NCI-H146 (cell line): ENCODE data around the gene YEATS2.
"Not testable (repeated sequence)": the region's sequence is repeated elsewhere in the genome, so short reads cannot be mapped to it uniquely, and the experiment has no call there.

Experiments used
- DNase-seq: peaks from one replicate; lab custom pipeline; 2025; lab: John Stamatoyannopoulos, UW

The YEATS2 gene

DNA sequence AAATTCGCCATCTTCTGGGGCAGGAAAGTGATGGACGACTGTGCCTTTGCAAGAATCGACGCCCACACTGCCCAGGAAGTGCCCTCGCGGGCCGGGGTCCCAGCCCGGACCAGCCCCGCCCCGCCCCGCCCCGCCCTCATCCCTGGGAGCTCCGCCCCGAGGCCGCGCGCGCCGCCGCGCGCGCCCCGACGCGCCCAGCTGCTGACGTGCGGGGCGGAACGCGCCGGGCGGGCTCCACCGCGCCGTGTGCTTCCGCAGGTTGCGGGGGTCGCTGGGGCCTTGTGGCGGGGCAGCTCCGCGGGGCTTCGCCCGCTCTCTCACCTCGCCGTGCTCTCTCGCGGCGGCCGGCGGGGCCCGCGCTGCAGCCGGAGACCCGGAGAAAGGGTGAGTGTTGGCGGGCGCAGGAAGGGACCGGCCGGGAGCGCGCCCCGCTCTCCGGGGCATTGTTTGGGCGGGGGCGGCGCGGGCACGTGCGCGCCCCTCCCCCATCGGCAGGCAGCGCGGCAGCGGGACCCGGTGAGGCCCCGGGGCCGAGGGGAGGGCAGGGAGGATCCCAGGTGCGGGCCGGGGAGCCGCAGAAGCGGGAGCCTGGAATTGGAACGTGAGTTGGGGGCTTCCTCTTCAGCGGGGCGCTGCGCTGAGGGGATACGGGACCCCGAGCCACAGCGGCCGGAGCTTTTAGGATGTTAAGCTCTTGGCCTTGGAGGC is at the start of gene YEATS2:
YEATS2 (plus strand) TSS at position 188 of the 708 bp plus-strand sequence. CDS start 17,366 bp downstream, outside the sequence.
- DNase-seq: peak; percentile 89

- DNase-seq: no peak
These were observed 47.0 kb upstream of the YEATS2 start for GRCh38 chr3:183650554-183650953.

GRCh38 chr3:183653209-183654064 is 44.2 kb upstream of the YEATS2 start:
- no peak for DNase-seq

DNA sequence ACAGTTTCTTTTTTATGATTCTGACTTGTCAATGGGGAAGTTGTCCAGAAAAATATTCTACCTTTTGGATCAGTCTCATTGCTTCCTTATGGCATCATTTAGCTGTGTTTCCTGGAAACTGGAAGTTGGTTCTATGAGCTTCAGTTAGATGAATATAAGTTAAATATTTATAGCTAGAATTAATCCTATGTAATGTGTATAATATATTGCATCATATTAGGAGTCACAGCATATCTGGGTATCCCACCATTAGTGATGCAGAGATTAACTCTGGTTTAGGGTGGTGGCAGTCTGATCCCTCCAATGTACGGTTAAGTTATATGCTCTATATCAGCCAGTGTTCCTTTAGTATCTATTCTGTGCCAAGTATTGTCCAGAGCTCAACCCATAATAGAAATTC is 42.9 kb upstream of the YEATS2 start:
- DNase-seq: no peak

GRCh38 chr3:183662099-183662498 is 35.5 kb upstream of the YEATS2 start:
- no peak for DNase-seq

DNA sequence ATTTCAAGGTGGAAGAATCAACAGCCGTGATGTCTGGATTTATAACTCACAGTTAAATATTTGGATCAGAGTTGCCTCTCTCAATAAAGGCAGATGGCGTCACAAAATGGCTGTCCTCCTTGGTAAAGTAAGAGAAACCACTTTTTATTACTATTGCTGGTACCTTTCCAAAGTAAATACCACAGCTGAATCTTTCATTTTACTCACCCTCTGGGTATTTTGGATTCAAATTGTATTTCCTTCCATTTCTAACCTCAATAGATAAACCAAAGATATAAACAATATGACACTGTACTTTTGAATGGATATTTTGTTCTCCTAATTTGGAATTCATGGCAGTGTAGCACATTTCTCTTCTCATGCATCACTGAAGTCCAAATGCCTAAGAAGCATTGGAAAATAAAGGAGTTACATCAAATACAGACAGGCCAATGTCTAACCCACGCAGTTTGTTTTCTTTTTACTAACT is 32.6 kb upstream of the YEATS2 start:
- no peak for DNase-seq

- no peak for DNase-seq
These were observed 17.5 kb upstream of the YEATS2 start for GRCh38 chr3:183680061-183680460.

- DNase-seq: no peak
These were observed 9.9 kb upstream of the YEATS2 start for GRCh38 chr3:183687705-183688104.

- DNase-seq: no peak
These were observed 8.7 kb upstream of the YEATS2 start for GRCh38 chr3:183688874-183689273.

DNA sequence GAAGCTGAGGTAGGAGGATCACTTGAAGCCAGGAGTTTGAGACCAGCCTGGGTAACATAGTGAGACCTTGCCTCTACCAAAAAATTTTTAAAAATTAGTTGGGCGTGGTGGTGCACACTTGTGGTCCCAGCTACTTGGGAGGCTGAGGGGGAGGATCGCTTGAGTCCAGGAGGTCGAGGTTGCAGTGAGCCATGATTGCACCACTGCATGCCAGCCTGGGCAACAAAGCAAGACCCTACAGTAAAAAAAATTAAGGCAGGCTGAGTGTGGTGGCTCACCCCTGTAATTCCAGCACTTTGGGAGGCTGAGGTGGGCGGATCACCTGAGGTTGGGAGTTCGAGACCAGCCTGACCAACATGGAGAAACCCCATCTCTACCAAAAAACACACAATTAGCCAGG is 8.0 kb upstream of the YEATS2 start:
- DNase-seq: not testable (repeated sequence)

DNA sequence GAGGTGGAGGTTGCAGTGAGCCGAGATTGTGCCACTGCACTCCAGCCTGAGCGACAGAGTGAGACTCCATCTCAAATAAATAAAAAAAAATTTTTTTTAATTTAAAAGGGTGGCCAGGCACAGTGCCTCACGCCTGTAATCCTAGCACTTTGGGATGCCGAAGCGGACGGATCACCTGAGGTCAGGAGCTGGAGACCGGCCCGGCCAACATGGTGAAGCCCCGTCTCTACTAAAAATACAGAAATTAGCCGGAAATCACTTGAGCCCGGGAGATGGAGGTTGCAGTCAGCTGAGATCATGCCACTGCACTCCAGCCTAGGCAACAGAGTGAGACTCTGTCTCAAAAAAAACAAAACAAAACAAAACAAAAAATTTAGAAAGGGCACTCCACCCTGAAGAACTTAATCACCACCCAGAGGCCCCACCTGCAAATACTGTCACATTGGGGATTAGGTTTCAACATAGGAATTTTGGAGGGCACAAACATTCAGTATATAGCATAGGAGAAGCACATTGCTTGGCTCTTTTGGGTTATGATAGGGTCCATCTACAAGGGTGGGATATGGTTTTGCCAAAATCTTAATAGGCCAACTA is 7.1 kb upstream of the YEATS2 start:
- DNase-seq: no peak

- DNase-seq: peak; percentile 14
These were observed 5.2 kb upstream of the YEATS2 start for GRCh38 chr3:183692436-183692835.

DNA sequence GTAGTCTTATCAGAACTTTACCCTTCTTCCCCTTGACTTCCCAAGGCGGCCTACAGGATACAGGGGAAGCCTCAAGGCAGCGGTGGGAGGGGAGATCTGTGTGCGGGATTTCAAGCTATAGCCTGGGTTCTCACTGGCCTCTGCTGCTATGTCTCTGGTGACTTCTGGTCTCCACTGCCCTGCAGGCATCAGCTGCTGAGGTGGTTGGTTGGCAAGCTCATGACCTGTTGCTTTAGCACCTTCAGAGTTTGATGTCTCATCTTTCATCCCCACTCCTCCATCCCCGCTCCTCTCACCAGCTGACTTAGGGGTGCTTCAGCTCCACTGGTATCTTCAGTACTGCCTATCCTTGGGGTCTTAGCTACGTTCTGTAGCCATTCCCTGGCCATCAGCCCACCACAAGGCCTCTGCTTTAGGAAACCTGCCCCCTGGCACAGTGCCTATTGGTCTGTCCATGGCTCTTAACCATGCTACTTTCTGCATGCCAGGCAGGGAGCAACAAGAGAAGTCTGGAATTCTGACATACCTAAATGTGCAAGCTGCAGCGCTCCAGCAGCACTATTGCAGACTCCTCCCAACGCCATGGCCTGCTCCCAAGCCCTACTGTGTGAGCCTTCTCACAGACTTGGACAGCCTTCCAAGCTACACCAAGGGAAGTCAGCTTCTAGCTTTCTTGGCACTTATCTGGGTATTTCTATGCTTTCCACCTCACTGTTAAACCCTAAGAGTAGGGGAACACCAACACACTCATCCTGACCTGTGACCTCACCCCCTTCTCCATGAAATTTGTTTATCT is 1.8 kb upstream of the YEATS2 start:
- no peak for DNase-seq

DNA sequence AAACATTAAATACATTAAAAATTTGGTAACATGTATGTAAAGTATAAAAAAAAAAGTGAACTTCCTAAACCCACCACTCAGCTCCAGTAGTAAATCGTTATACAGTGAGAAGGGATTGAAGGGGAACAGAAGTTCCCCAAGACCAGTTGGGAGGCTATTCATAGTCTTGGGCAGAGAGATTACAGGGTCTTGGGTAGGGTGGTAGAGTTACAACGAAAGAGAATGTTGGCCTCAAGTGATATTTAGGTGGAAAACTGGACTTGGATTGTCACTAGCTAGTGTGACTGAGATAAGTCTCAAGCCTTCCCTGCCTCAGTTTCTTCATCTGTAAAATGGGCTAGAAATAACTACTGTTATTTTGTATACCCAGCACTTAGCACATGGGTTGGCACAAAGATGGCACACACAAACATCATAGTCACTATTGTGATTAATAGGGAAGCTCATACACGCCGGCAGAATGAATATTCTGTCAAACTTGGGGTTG is 431 bp upstream of the YEATS2 start:
- no peak for DNase-seq

- peak; percentile 64 for DNase-seq
These were observed 738 bp downstream of the YEATS2 start for GRCh38 chr3:183698318-183698751.

DNA sequence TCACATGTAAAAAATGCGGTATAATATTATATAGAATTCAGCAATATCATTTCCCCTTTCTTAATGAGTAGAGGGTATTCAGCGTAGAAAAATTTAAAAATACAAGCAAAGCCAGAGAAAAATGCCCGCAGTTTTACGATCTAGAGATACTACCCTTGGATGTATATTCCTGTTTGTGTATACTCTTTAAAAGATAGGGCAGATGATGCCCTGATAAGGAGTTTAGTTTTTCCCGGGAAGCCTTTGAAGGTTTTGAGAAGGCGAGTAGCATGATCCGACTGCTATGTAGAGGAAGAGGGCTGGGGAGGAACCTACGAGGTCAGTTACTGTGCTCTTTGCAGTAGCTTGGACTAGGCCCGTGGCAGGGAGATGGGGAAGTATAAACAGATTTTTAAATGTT is 1.2 kb downstream of the YEATS2 start:
- peak; percentile 50 for DNase-seq

DNA sequence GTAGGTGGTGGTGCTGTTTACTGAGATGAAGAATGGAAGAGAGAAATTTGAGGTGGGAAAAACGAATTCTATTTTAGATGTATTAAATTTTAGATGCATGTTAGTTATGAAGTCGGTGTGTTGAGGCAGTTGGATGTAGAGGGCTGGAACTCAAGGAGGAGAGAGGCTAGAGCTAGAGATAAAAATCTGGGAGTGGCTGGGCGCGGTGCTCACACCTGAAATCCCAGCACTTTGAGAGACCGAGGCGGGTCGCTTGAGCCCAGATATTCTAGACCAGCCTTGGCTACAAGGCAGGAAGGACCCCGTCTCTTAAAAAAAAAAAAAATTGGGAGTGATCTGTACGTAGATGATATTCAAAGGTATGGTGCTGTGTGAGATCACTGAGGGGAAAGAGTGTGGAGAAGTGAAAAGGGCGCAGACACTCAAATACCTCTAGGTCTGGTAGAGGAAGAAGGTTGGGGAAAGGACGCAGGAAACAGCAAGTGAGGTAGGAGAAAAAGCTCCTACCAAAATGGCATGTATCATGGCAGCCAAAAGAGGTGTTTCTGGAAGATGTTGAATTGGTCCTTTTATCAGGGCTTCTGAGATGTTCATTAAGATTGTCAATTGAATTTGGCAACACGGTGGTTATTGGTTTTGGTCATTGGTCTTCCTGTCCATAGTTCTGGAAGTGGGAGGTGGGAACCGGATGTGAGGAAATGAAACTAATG is 1.8 kb downstream of the YEATS2 start:
- DNase-seq: peak; percentile 22

GRCh38 chr3:183701744-183702143 is 4.1 kb downstream of the YEATS2 start:
- DNase-seq: no peak

DNA sequence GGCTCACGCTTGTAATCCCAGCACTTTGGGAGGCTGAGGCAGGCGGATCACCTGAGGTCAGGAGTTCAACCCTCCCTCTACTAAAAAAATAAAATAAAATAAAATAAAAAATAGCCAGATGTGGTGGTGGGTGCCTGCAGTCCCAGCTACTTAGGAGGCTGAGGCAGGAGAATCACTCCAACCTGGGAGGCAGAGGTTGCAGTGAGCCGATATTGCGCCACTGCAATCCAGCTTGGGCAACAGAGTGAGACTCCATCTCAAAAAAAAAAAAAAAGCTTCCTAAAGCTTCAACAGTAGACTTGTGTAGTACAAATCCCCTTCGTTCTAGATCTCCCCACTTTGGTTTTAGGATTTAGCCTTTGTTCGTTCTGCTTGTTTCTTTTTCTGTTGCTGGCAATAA is 6.3 kb downstream of the YEATS2 start:
- DNase-seq: not testable (repeated sequence)

- no peak for DNase-seq
These were observed 12.6 kb downstream of the YEATS2 start for GRCh38 chr3:183710231-183710630.

DNA sequence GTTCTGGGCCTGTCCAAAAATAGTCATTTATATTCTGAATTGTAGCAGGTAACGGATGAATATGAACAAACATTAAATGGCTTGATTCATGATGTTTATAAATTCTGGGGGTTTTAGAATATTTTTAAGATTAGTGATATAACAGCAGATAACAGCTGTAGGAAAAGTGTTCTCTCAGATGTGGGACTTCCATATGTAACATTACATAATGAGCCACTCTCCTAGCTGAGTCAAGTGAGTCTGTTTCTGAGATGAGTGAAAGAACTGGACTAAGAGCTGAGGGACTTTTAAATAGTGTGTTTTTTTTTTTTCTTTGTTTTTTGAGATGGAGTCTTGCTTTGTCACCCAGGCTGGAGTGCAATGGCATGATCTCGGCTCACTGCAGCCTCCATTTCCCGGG is 13.9 kb downstream of the YEATS2 start:
- DNase-seq: no peak
